ENCODE data around the gene RGS6.

GRCh38 chr14:72126561-72126960, 194.3 kb downstream of the RGS6 start:
- TF ChIP-seq EZH2 (IDR thresholded peaks at IDR 0.05; ENCODE audit: insufficient read depth, poor library complexity, severe bottlenecking) (no peak), EZH2phosphoT487 (IDR thresholded peaks at IDR 0.05; ENCODE audit: insufficient read depth, low read depth) (no peak)
